H1 (cell line): ENCODE measurements around the gene TIGIT. TPM values are rescaled to one million over a fixed set of nuclear protein-coding genes. Genes with fewer than 3 reads are reported as not detected.

Experiments
- CTCF ChIA-PET: fragments of 300-600 bp; sonication (Branson Sonifier 250); formaldehyde crosslinking; loops from one replicate; lab custom pipeline; 2021; ENCODE audit not compliant: partially characterized antibody; lab: Charles Lee
- POLR2A ChIA-PET: fragments of 300-600 bp; sonication (Branson Sonifier 250); formaldehyde crosslinking; loops from one replicate; lab custom pipeline; 2021; ENCODE audit warnings: inconsistent platforms; ENCODE audit not compliant: partially characterized antibody; lab: Charles Lee
- DNase-seq, 2 experiments: peaks; one replicate each; pipeline versions ENCODE4 v3.0.0 to v3.0.0-alpha.2; 2010 to 2022; ENCODE audit warnings: low spot score in 2 of 2, low read depth in 1 of 2, mixed read lengths in 1 of 2
- FAIRE-seq: peaks from 2 replicates; lab custom pipeline; 2011; peaks lifted over from hg19 to GRCh38; lab: Jason Lieb, UNC
- H2AFZ ChIP-seq: 2 replicates; pipeline ENCODE4 v1.8.1; 2012; ENCODE audit warnings: low read length, inconsistent platforms
- H2AK5ac ChIP-seq: 2 replicates; pipeline ENCODE4 v1.6.1; 2013; ENCODE audit warnings: low read depth, low read length
- H2BK120ac ChIP-seq: replicated peaks from 2 replicates; pipeline ENCODE3; 2013; ENCODE audit warnings: low read depth, low read length, inconsistent platforms
- H2BK12ac ChIP-seq: 2 replicates; pipeline ENCODE4 v1.6.1; 2013; ENCODE audit warnings: low read depth, low read length
- H2BK15ac ChIP-seq: 2 replicates; pipeline ENCODE4 v1.6.1; 2013; ENCODE audit warnings: low read length
- H2BK20ac ChIP-seq: 2 replicates; pipeline ENCODE4 v1.6.1; 2013; ENCODE audit warnings: low read length
- H2BK5ac ChIP-seq: 2 replicates; pipeline ENCODE4 v1.6.1; 2013; ENCODE audit warnings: low read depth, low read length
- H3K14ac ChIP-seq: 2 replicates; pipeline ENCODE4 v1.6.1; 2013; ENCODE audit warnings: inconsistent platforms; ENCODE audit not compliant: insufficient read length
- H3K18ac ChIP-seq: 2 replicates; pipeline ENCODE4 v1.6.1; 2013; ENCODE audit warnings: low read length; ENCODE audit errors: extremely low read depth
- H3K23ac ChIP-seq: 2 replicates; pipeline ENCODE4 v1.6.1; 2013; ENCODE audit warnings: inconsistent platforms; ENCODE audit not compliant: insufficient read length
- H3K23me2 ChIP-seq: 2 replicates; pipeline ENCODE4 v1.6.1; 2013; ENCODE audit warnings: low read depth, low read length
- H3K27ac ChIP-seq: 2 replicates; pipeline ENCODE4 v1.6.1; 2011; ENCODE audit warnings: low read depth, low read length, inconsistent platforms
- H3K27me3 ChIP-seq, 4 experiments: replicated peaks in 1 of 4; 1 replicate in 1 of 4; 2 replicates in 3 of 4; pipeline versions ENCODE4 v1.6.1 to v1.8.1; 2011 to 2013; ENCODE audit warnings: low read length in 3 of 4, mild to moderate bottlenecking in 3 of 4, inconsistent platforms in 2 of 4, mixed read lengths in 2 of 4, moderate library complexity in 1 of 4; ENCODE audit not compliant: control insufficient read depth in 3 of 4, insufficient read depth in 3 of 4; ENCODE audit errors: extremely low read depth in 1 of 4
- H3K36me3 ChIP-seq, 4 experiments: 2 replicates each; pipeline versions ENCODE4 v1.6.1 to v1.8.1; 2011 to 2013; ENCODE audit warnings: mild to moderate bottlenecking in 4 of 4, low read length in 3 of 4, moderate library complexity in 2 of 4, control low read depth in 1 of 4, inconsistent platforms in 1 of 4; ENCODE audit not compliant: insufficient read depth in 4 of 4, control insufficient read depth in 2 of 4
- H3K4ac ChIP-seq: replicated peaks from 2 replicates; pipeline ENCODE3; 2013; ENCODE audit warnings: low read length, low read depth, mixed read lengths, inconsistent platforms; ENCODE audit not compliant: insufficient read length
- H3K4me1 ChIP-seq, 4 experiments: replicated peaks in 1 of 4; 1 replicate in 1 of 4; 2 replicates in 3 of 4; pipeline versions ENCODE4 v1.6.1 to v1.8.1; 2011 to 2013; ENCODE audit warnings: low read length in 3 of 4, inconsistent platforms in 2 of 4, mixed read lengths in 1 of 4; ENCODE audit not compliant: insufficient read depth in 4 of 4, control insufficient read depth in 3 of 4
- H3K4me2 ChIP-seq, 2 experiments: 2 replicates each; pipeline versions ENCODE4 v1.6.1 to v1.8.1; 2011 to 2013; ENCODE audit warnings: low read depth in 2 of 2, low read length in 2 of 2, control low read depth in 1 of 2, inconsistent platforms in 1 of 2, mild to moderate bottlenecking in 1 of 2; ENCODE audit not compliant: insufficient read depth in 1 of 2
- H3K4me3 ChIP-seq, 4 experiments: fragments of 200-600, 300-600 bp in 1 of 4; sonication (generic), shearing (Covaris generic), sonication (Bioruptor Twin) in 1 of 4; 2 replicates each; pipeline versions ENCODE4 v1.5.1 to v1.8.1; 2011 to 2016; ENCODE audit warnings: low read length in 4 of 4, low read depth in 3 of 4, control low read depth in 2 of 4, inconsistent platforms in 2 of 4, mild to moderate bottlenecking in 2 of 4, mixed read lengths in 1 of 4, moderate library complexity in 1 of 4; ENCODE audit not compliant: insufficient read depth in 2 of 4; ENCODE audit errors: extremely low read depth in 1 of 4
- H3K56ac ChIP-seq: replicated peaks from 2 replicates; pipeline ENCODE3; 2013; ENCODE audit warnings: low read depth, mild to moderate bottlenecking, mixed read lengths, low read length, inconsistent platforms; ENCODE audit not compliant: insufficient read length
- H3K79me1 ChIP-seq: 2 replicates; pipeline ENCODE4 v1.6.1; 2013; ENCODE audit warnings: low read depth, low read length, control low read depth
- H3K79me2 ChIP-seq, 2 experiments: 2 replicates each; pipeline versions ENCODE4 v1.6.1 to v1.8.1; 2012 to 2013; ENCODE audit warnings: low read length in 2 of 2, mild to moderate bottlenecking in 2 of 2, inconsistent platforms in 1 of 2; ENCODE audit not compliant: insufficient read depth in 2 of 2, control insufficient read depth in 1 of 2
- H3K9ac ChIP-seq, 4 experiments: replicated peaks in 1 of 4; 1 replicate in 1 of 4; 2 replicates in 3 of 4; pipeline versions ENCODE4 v1.6.1 to v1.8.1; 2011 to 2013; ENCODE audit warnings: low read depth in 3 of 4, low read length in 3 of 4, control low read depth in 2 of 4, mild to moderate bottlenecking in 2 of 4, moderate library complexity in 2 of 4, inconsistent platforms in 1 of 4; ENCODE audit errors: extremely low read depth in 1 of 4
- H3K9me3 ChIP-seq, 2 experiments: 2 replicates each; pipeline versions ENCODE4 v1.6.1 to v1.8.1; 2012 to 2013; ENCODE audit warnings: mild to moderate bottlenecking in 2 of 2, moderate library complexity in 2 of 2, control low read depth in 1 of 2, inconsistent platforms in 1 of 2, low read depth in 1 of 2, low read length in 1 of 2, mixed read lengths in 1 of 2; ENCODE audit not compliant: insufficient read depth in 2 of 2
- H4K20me1 ChIP-seq, 2 experiments: replicated peaks in 1 of 2; 2 replicates each; pipeline versions ENCODE3 to v1.8.1; 2011 to 2013; ENCODE audit warnings: inconsistent platforms in 2 of 2, low read length in 2 of 2, mild to moderate bottlenecking in 1 of 2; ENCODE audit not compliant: insufficient read depth in 2 of 2, control insufficient read depth in 1 of 2
- H4K5ac ChIP-seq: 2 replicates; pipeline ENCODE4 v1.6.1; 2013; ENCODE audit warnings: low read length, low read depth, mixed read lengths, inconsistent platforms; ENCODE audit not compliant: insufficient read length
- H4K8ac ChIP-seq: 2 replicates; pipeline ENCODE4 v1.8.0; 2013; ENCODE audit warnings: mild to moderate bottlenecking, moderate library complexity, low read length, inconsistent platforms; ENCODE audit not compliant: insufficient read depth; ENCODE audit errors: extremely low read depth
- H4K91ac ChIP-seq: replicated peaks from 2 replicates; pipeline ENCODE3; 2013; ENCODE audit warnings: low read length, mixed read lengths, inconsistent platforms; ENCODE audit not compliant: insufficient read length
- CHD2 ChIP-seq: IDR thresholded peaks from 2 replicates; pipeline ENCODE4 v1.6.1; 2012; ENCODE audit warnings: low read length, improper control_type of control experiment
- EP300 ChIP-seq, 2 experiments: IDR thresholded peaks; 1 replicate in 1 of 2; 2 replicates in 1 of 2; pipeline ENCODE4 v1.6.1; 2011 to 2012; ENCODE audit warnings: low read depth in 2 of 2, low read length in 2 of 2, mild to moderate bottlenecking in 2 of 2, borderline replicate concordance in 1 of 2, inconsistent platforms in 1 of 2, moderate library complexity in 1 of 2
- EZH2 ChIP-seq: fragments of 200-600 bp; sonication (generic); IDR thresholded peaks from 2 replicates; pipeline ENCODE4 v1.7.1; 2012; ENCODE audit warnings: low read depth, mild to moderate bottlenecking, moderate library complexity, low read length, inconsistent platforms; ENCODE audit not compliant: severe bottlenecking
- JUN ChIP-seq: IDR thresholded peaks from 2 replicates; pipeline ENCODE4 v1.6.1; 2011; ENCODE audit warnings: low read depth, mild to moderate bottlenecking, improper control_type of control experiment, low read length
- RNF2 ChIP-seq: fragments of 200-900, 300-1000 bp; sonication (generic); IDR thresholded peaks from 2 replicates; pipeline ENCODE4 v1.7.1; 2016; ENCODE audit warnings: borderline replicate concordance, low read depth, mild to moderate bottlenecking, antibody characterized with exemption, low read length; ENCODE audit not compliant: poor library complexity, severe bottlenecking; ENCODE audit errors: missing control alignments
- SP2 ChIP-seq: IDR thresholded peaks from 2 replicates; pipeline ENCODE4 v1.6.1; 2012; ENCODE audit warnings: mild to moderate bottlenecking, low read length, inconsistent platforms
- WGBS, 2 experiments: shearing (Covaris generic) in 1 of 2; methylation state at CpG; one replicate each; pipeline versions ENCODE4 v1.1.6 to v1.1.7; 2013 to 2015; ENCODE audit warnings: low lambda C conversion rate in 2 of 2, mixed read lengths in 2 of 2, inconsistent platforms in 1 of 2, low coverage in 1 of 2, missing lambda C conversion rate in 1 of 2; ENCODE audit not compliant: insufficient replicate concordance in 2 of 2, insufficient coverage in 1 of 2, insufficient read length in 1 of 2; ENCODE audit errors: extremely low coverage in 1 of 2, missing lambda C conversion rate in 1 of 2; 5-methylcytosine and 5-hydroxymethylcytosine counted together
- polyA plus RNA-seq, 7 experiments: library from polyadenylated mRNA; depleted of rRNA in 3 of 7; stranded (reverse) in 5 of 7; unstranded in 2 of 7; fragments of >200 nt in 5 of 7; fragments of 200-250 nt in 2 of 7; gene quantifications; 1 replicate in 5 of 7; 2 replicates in 1 of 7; 4 replicates in 1 of 7; pipeline versions ENCODE4 v1.2.1 to v1.2.3, GENCODE V29; 2011 to 2013; ENCODE audit warnings: missing spikeins in 2 of 7, mixed read lengths in 2 of 7
- total RNA-seq: library from RNA; stranded (reverse); fragmentation: NEBNext Ultra II Directional; extraction: Animal tissue kit (Norgen Biotek cat#: 25700); gene quantifications from 2 replicates; pipeline ENCODE4 v1.2.1, GENCODE V29; 2021
- TF ChIP-seq, protein P1 (sequence below): IDR thresholded peaks from 2 replicates; pipeline ENCODE4 v1.6.1; 2011; ENCODE audit warnings: low read length, improper control_type of control experiment

TIGIT gene
- total and polyA plus RNA-seq, 2 of the 8 experiments (the other 6 are each of a cell fraction or from before 2014, with no cell fraction given) = 0.02 TPM; not detected in 1

GRCh38 chr3:114285648-114286230 lies 8.1 kb upstream of the TIGIT start:
- H2BK12ac ChIP-seq = no peak overlapping the region
- no peak overlapping the region for H4K91ac ChIP-seq
- no peak overlapping the region for H2BK20ac ChIP-seq
- no peak overlapping the region for H3K4me2 ChIP-seq
- TF ChIP-seq EP300 (IDR thresholded peaks at IDR 0.05; ENCODE audit: borderline replicate concordance in 1 of 2, low read depth in 2 of 2, low read length in 2 of 2) (no peak), RNF2 (no peak), EZH2 (no peak), JUN (no peak), SP2 (no peak), CHD2 (no peak)
- TF ChIP-seq, protein P1, sequence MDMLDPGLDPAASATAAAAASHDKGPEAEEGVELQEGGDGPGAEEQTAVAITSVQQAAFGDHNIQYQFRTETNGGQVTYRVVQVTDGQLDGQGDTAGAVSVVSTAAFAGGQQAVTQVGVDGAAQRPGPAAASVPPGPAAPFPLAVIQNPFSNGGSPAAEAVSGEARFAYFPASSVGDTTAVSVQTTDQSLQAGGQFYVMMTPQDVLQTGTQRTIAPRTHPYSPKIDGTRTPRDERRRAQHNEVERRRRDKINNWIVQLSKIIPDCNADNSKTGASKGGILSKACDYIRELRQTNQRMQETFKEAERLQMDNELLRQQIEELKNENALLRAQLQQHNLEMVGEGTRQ = no peak
- TF ChIP-seq, all 59 proteins: peak for 0
- FAIRE-seq = no peak
- 87% methylated on average over 3 of the region's 3 CpGs; no CpG with 5 or more reads in 1 of the 2 experiments for WGBS, 2 experiments
- no peak overlapping the region for H3K27ac ChIP-seq
- no peak overlapping the region for H3K4me3 ChIP-seq
- no peak overlapping the region for H3K9ac ChIP-seq
- H3K23ac ChIP-seq = no peak overlapping the region
- H2BK5ac ChIP-seq = no peak overlapping the region
- no peaks in the 10 kb centered on the region for H3K9me3 ChIP-seq
- no peak overlapping the region for H4K5ac ChIP-seq
- ChIA-PET CTCF (interaction anchor here (0.6 to 1.6 kb wide), 5 partner anchors 10 to 106 kb away, joined by 3 to 5 read pairs (median 3); no protein-coding TSS in a partner anchor), POLR2A (no interaction called here)
- no peak overlapping the region for H4K8ac ChIP-seq
- no peak for DNase-seq
- H3K36me3 ChIP-seq = no peaks in the 10 kb centered on the region
- H2AFZ ChIP-seq = no peak overlapping the region
- no peak overlapping the region for H2BK120ac ChIP-seq
- H3K56ac ChIP-seq = no peak overlapping the region
- H2BK15ac ChIP-seq = no peak overlapping the region
- no peaks in the 10 kb centered on the region for H3K27me3 ChIP-seq
- H2AK5ac ChIP-seq = no peak overlapping the region
- no peaks in the 10 kb centered on the region for H3K79me2 ChIP-seq
- H3K4me1 ChIP-seq = no peaks in the 10 kb centered on the region
- H3K4ac ChIP-seq = no peak overlapping the region
- no peaks in the 10 kb centered on the region for H3K23me2 ChIP-seq
- no peak overlapping the region for H3K18ac ChIP-seq
- H3K14ac ChIP-seq = no peak overlapping the region
- H3K79me1 ChIP-seq = no peaks in the 10 kb centered on the region
- H4K20me1 ChIP-seq = no peaks in the 10 kb centered on the region
